Measurements from ENCODE around the gene COL23A1.

The COL23A1 gene

DNA sequence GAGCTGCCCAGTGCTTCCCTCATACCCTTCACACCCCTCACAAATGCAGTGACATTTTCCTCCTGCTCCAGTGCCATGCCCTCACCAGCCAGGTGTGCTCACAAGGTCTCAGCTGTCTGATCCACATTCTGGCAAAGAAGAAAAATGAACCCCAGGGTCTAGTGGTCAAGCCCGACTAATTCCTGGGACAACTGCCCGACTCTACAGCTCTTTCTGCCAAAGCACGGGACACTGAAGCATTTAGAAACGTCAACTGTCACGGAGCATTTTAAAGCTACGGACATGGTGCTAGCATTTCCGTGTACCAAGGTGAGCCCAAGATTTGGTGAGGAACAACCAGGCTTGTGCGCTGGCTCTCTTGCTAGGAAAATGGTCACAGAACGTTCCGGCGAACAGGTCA is 300.8 kb downstream of the COL23A1 start:
- no peak for DNase-seq

DNA sequence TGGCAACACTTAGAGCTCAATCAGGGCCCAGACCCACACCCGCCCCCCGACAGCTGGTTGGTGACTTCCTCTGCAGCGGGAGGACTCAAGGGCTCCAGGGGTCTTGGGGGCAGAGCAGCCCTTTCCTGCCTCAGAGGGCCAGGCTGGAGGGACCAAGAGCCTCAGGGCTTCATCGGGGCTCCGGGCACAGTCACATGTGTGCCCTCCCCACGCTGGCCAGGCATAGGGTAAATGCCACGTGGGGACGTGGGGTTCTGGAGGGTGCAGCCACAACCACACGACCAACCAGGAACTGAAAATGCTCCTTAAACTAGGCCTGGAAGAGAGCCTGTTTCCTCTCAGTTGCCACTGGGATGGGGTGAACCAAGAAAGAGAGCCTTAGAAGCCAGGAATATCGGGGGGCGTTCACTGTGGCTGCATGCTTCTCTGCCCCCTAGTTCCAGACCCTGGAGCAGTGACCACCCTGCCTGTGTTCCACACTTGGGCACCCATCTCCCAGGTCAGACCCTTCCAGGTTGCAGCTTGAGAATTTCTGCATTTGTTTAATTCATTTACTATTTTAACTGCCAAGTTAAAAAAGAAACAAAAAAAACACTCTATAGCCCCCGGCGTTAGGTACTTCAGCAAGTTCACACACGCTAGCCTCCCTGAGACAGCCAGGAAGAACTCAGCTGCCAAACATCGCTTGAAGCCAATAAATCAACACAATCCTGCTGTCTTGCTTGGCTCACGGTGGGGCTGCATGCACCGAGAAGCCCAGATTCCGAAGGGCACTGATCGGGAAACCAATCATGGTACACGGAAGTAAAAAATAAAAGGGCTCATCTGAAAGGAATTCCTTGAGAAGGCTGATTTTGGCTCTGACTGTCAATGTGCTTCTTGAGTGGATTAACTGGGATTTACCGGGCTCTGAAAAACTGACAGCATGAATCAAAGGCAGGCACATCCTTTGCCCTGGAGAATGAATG is 301.5 kb downstream of the COL23A1 start:
- DNase-seq, result no peak

DNA sequence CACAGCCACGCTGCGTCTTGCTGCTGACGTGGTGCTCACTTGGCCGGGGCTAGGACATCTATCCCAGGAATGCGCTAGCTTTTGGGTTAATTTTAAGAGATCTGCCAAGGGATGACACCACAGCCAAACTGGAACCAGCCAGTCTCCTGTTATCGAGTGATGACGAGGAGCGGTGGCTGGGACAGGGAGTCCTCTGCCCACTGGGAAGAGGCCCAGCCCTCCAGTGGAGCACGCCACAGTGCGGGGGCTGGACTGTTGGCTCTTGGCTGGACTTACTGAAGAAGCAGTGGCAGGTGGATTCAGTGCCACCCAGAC is 302.4 kb downstream of the COL23A1 start:
- no peak for DNase-seq

DNA sequence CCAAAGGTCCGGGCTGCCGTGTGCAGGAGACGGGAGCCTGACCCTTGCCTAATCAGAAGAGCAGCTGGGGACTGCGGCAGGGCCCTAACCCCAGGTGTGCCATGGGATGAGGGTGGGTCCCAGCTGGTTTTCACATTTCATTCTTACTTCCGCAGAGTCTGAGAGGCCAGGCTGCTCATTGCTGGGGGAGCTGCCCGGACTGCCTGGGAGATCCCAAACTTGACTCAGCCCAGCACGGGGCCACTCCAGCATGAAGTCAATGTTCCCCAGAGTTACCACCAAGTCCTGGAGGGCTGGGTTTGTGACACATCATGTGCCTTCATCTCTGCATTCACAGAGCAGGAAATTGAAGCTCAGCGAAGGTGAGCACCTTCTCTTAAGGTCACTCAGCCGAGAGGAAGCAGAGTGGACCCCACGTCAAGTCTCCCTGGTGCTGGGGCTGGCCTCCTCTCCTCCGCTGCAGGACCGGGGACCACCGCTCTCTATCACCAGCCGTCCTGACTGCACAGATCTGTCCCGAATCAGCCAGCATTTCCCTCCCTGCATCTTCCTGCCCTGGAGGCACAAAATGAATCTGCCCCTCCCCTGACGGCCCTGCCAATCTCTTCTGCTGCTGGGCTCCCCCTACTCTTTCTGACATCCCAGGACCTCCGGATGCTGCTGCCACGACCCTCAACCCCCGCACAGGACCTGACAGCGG is 303.0 kb downstream of the COL23A1 start:
- DNase-seq, result no peak

DNA sequence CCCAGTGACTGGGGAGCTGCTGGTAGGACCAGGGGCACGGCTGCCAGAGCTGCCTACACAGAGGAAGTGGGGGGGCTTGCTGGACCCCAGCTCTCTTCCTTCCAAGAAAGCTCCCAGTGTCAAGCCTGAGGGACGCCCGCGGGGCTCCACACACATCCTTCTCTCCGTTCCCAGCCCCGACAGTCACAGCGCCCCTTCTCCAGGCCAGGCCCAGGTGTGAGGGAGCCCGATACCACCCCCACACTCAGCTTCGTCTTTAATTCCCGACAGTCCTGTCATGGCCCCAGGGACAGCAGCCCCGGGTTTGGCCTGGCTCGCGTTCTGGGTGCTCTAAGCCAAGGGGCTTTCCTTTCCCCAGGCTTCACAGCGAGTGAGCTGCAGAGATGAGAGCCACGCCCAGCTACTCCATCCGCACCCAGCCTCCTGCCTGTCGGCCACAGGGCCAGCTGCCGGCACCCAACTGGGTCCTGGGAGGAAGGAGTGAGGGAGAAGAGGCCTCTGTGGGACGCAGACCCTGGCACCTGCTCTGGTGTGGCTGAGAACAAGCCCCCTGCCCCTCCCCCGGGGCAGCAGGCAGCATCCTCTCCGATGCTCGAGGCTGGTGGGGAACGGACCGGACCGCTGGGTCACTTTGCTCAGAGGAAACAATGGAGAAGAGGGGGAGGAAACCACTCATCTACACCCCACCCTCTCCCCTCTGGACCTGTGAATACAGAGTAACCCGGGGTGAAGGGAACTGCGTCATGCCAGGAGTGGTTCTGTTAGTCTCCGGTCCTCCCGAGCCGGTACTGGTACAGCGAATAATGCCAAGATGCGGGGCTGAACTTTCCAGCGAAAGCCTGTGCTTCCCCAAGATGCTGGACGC is 303.7 kb downstream of the COL23A1 start:
- no peak for DNase-seq

DNA sequence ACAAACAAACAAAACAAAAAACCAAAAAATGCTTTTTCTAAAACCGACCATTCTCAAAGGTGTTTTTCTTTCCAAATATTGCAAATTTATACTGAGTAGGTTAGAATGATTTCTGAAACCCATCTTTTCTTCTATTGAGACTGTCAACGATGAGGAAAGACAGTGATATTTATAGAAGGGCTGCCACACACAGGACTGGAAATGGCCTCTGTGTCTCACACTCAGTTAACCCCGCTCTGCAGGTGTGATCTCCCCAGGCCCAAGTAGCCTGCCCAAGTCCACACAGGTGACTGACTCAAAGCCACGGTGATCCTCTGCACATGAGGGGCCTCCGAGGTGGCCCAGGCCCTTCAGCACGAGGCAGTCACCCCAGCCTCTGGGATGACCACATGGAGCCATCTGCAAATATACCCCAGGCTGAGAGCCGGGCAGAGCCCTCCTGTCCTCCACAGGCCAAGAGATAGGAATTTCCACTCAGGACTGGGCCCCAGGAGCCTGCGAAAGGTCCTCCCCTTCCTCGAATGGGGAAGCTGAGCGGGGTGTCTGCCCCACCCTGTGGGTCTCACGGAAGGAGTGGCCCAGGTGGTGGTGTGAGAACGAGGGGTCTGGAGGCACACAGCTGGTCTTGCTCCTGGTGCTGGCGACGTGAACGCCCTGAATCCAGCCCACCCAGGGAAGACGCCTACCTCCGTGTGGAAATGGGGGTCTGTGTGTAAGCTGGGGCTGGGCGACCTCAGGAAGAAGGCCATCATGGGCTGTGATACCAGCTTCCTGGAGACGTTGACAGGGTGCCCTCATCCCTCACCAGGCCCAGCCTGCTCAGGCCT is 304.6 kb downstream of the COL23A1 start:
- no peak for DNase-seq

DNA sequence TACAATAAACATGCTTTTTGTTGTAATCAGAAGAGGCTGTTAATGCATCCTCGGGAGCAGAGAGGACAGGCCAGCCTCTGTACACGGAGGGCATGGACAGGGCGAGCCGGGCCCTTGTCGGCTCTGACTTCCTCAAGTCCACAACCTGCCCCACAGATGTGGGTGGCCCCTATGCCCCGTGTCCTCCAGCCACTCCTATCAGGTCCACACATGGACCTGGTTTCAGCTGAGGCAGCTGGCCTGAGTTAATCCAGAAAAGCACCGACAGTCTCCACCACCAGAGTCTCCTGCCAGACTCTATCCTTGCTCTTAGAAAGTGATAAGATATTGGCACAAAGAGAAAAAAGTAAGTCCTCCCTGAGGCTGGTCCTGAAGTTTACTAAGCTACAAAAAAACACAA is 305.2 kb downstream of the COL23A1 start:
- DNase-seq, result no peak

DNA sequence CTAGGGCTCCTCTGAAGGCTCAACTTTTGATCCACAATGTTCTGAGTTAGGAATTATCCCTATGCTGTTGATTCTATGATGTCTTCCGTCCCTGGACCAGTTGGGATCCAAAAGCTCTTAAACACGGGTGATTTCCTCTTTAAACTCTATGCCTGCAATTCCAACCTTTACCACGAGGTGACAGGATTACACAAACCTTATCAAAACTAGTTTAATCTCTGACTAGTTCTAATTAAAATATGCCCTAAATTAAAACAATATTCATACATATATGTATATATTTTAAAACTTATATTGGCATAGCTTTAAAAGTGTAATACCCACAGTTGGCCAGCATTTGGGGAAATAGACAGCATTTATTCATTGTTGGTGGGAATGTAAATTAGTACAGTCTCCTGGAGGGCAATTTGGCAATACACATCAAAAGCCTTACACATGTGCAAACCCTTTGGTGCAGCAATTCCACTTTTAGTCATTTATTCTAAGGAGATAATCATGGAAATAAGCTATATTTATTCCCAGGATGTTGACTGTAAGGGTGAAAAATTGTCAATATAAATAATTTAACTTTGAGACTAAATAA is 306.0 kb downstream of the COL23A1 start:
- DNase-seq, result no peak

DNA sequence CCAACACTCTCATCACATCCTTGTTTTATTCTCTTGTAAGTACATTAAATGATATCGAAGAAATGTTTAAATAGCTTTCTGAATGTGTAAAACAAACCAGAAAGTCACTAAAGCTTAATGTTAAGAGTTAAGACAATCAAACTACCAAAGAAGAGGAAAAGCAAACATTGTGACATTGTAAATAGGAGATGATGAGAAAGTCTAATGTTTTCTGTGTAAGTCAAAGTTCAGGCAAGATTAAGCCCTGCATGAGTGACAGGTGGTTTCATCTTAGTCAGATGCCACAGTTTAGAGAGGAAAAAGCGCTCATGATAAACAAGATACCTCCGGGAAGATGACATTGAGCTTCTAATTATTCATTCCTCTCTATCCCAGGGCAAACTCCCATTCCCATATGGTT is 306.7 kb downstream of the COL23A1 start:
- no peak for DNase-seq

DNA sequence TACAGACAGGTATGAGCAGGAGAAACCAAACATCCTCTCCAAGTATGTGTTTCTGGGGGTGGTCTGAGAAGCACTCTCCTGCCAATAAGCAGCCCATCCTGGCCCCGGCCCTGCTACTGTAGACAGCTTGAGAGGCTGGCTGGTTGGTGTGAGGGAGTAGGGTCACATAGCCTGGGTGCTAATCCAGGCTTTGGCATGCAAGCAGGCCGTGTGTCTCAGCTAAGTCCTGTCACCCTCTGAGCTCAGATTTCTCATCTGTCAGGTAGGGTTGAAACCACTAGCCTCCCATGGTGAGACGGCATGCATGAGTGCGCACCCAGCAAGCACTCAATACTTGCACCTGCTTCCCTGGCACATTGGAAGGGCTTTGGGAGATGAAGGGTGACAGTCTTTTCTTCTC is 307.8 kb downstream of the COL23A1 start:
- no peak for DNase-seq

DNA sequence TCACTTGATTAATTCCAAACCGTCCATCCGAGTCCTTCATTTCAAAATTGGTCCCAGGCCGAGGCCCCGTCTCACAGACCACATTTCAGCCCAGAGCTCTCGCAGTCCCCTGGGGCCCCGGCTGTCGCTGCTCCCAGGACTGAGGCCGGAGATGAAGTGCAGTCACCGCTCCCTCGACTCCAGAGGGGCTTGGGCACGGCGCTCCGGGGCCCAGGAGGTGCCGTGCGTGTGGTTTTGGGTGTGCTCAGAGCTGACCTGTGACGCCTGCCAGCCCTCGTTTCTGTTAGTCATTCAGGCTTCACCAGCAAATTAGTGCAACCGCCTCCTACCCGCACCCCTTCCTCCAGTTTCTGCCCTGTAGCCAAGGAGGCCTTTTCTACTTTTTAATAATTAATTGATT is 308.9 kb downstream of the COL23A1 start:
- no peak for DNase-seq

DNA sequence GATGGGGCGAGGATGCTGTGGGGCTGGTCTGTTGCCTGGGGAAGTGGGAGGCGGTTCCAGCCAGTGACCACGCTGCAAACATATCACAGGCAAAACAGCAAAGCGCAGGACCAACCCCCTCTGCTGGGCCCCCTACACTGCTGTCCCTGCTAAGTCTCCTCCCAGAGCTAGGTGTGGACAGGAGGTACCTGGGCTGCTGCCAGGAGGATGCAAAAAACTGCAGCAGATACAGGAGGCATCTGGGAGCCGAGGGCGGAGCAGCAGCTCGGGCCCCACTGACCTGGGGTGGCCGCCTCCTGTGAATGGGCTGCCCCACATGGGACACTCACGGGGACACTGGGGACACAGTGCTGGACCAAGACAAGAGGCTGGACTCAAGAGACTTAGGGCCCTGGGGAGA is 309.6 kb downstream of the COL23A1 start:
- no peak for DNase-seq

DNA sequence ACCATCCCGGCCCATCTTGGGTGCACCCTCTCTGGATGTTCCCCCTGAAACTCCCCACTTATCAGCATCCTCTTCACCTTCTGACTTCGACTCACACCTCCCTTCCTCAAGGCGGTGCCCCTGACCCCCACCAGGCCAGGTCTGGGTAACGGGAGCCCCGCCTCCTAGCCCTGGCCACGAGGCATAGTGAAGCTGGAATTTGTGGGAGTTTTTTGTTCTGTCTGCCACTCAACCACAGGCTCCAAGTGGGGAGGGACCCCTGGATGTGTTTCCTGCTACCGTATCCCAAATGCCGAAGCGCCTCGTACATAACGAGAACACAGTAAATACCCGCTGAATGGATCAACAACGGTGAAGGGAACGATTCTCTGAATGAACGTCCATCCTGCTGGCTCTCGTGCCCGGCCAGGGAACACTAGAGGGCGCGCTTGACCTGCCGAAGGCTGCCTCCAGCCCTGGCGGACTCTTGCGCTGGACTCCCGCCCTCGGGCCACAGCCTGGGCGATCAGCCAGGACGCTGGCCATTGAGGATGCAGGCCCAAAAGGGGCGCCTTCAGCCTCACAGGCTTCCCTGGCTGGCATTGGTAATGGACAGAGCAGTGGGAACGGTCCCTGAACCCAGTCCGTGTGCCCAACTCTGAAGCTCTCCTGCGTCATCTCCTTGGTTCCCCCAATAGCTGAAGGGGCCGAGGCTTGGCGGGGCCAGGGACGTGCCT is 310.3 kb downstream of the COL23A1 start:
- peak; percentile 47 for DNase-seq

DNA sequence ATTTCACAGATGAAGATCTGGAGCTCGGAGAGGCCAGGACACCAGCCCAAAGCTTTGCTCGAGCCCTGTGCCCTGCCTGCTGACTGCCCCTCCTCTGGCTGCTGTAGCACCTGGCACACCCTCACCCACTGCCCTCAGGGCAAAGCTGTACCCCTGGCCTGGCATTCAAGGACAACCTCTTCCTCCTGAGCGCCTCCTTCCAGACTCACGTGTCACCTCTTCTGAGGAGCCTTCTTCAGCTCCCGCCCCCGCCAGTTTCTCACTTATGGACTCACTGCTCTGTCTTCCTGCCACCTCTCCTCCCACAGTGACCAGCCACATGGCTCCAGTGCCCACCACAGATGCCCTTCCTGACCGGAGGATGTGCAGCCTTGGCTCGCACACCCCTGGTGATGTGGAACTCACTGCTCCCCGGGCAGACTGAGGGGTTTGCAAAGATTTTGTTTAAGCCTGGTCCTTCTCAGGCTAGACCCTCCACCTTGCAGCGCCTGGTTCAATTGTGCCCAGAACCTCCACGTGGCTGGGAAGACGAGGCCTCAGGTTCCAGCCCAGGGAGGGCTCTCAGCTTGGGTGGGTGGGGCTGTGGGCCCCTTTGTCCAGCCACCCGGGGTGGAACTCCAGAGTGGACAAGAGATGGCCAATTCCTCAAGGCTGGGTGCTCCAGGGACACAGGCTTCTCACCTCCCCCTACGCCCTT is 311.0 kb downstream of the COL23A1 start:
- DNase-seq, result no peak

DNA sequence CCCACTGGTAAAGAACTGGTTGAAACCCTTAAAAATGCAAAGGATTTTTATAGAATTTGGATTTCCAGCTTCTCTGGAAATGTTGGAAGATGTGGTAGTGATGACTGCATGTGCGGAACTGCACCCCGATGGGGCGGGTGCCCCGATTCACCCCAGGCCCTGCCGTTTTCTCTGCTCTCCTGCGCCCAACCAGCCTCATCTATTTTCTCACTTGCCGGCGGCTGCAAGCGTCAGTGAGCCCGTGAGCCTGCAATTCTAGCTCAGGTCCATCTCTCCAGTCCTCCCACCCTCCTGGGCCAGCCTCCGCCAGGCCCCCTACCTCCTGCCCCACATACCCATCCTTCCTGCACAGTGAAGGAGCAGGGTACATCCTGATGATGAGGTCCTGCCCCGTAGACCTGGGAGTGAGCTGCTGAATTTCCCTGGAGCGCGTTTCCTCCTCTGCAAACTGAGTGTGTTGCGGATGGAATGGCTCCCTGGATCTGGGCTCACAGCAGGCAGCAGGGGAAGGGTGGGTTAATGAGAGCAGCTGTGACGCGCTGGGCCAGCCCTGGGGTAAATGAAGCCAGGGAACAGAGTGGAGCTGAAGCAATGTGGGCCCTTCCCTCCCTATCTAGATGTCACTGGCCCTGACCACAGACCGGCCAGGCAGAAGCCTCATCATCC is 311.7 kb downstream of the COL23A1 start:
- no peak for DNase-seq

DNA sequence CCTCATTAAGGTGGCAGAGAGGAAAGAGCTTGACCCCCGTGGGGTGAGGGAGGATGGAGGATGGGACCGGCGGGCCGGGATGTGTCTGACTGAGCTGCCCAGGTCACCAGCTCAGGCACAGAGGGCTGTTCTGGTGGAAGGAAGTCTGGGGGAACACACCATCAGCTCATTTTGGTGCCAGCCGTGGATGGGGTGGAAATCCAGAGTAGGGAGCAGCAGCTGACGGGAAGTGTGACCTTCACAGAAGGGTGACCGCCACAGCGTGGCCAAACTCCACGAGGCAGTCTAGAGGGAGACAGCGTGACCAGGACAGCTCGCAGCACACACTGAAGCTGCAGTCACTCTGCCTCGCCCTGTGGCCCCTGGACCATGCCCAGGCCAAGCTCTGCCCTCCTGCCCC is 312.3 kb downstream of the COL23A1 start:
- DNase-seq, result no peak

DNA sequence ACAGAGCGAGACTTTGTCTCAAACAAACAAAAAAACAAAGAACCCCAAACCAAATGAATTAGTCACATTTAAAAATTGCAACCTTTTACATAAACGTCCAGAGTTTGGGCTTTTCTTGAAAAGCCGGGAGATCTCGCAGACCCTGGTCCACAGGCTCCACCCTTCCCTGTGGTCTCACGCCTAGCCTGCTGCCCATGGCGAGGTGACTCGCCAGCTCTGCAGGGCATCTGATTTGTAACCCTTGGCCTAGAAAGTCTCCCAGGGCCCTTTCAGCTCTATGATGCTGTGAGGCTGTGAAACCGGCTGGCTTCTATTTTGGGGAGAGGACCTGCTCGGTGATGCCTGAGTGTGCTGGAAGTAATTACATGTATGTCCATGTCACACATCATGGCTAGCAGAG is 312.8 kb downstream of the COL23A1 start:
- DNase-seq, result no peak

DNA sequence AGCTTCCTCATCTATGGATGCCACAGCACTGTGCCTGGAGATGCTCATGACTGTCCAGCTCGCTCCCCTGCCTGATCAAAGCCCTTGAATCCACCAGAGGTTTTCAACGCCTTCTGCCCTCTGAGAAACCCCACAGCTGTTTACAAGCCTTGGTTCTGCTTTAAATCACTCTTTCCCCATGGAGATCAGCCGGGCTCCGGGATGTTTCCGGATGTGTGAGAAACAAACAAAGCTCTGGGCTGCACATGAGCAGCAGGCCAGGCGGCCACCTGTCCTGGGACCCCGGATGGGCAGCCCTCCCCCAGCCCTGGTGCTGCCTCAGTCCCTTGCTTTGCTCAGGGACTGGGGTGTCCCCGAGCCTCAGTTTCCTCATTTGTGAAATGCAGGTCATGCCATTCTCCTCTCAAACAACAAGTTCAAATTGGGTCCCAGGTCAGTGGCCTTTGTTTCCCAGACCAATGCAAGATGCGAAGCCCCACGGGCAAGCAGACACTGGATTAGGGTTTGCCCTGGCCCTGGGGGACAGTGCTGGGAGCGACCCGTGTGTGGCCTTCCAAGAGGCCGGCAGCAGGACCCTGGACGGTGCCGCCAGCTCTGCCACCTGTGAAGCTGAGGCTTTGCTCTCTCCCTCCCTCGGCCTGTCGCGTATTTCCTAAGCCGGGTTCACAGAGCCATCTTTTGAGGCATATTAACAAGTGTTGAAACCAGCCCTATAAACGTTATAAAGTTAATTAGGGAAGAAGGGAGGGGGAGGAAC is 315.2 kb downstream of the COL23A1 start:
- DNase-seq, result no peak

Measured in CD4-positive, alpha-beta T cell treated with Interleukin-21 for 1 hour (primary cell).